H9 (cell line): Measurements from ENCODE around the gene PNLDC1. TPM values are rescaled to one million over a fixed set of nuclear protein-coding genes. Genes with fewer than 3 reads are reported as not detected.

Experiments used
- DNase-seq: peaks from one replicate; pipeline ENCODE4 v3.0.0-alpha.2; 2017
- H2AFZ ChIP-seq: one replicate; pipeline ENCODE4 v1.6.1; 2013; ENCODE audit warnings: mild to moderate bottlenecking, low read length, control low read depth, moderate library complexity
- H2AK5ac ChIP-seq: 2 replicates; pipeline ENCODE4 v1.6.1; 2013; ENCODE audit warnings: low read length, control low read depth, mixed read lengths; ENCODE audit not compliant: insufficient read length
- H2BK120ac ChIP-seq: one replicate; pipeline ENCODE4 v1.6.1; 2013; ENCODE audit warnings: low read depth, mild to moderate bottlenecking, low read length, control low read depth, inconsistent platforms; ENCODE audit not compliant: poor library complexity, severe bottlenecking
- H2BK12ac ChIP-seq: 2 replicates; pipeline ENCODE4 v1.6.1; 2013; ENCODE audit warnings: low read length, control low read depth, mixed read lengths, low read depth; ENCODE audit not compliant: insufficient read length
- H2BK15ac ChIP-seq: 2 replicates; pipeline ENCODE4 v1.6.1; 2013; ENCODE audit warnings: low read depth, low read length, control low read depth
- H2BK20ac ChIP-seq: one replicate; pipeline ENCODE4 v1.6.1; 2013; ENCODE audit warnings: low read depth, mild to moderate bottlenecking, low read length, control low read depth, inconsistent platforms; ENCODE audit not compliant: poor library complexity, severe bottlenecking
- H2BK5ac ChIP-seq: 2 replicates; pipeline ENCODE4 v1.6.1; 2013; ENCODE audit warnings: low read length, control low read depth, mixed read lengths; ENCODE audit not compliant: insufficient read length
- H3K14ac ChIP-seq: 2 replicates; pipeline ENCODE4 v1.6.1; 2013; ENCODE audit warnings: low read length, control low read depth; ENCODE audit not compliant: insufficient read depth
- H3K18ac ChIP-seq: 2 replicates; pipeline ENCODE4 v1.6.1; 2013; ENCODE audit warnings: low read depth, mild to moderate bottlenecking, mixed read lengths, low read length, control low read depth; ENCODE audit not compliant: insufficient read length
- H3K23ac ChIP-seq: 2 replicates; pipeline ENCODE4 v1.6.1; 2013; ENCODE audit warnings: low read length, control low read depth, mixed read lengths, low read depth; ENCODE audit not compliant: insufficient read length
- H3K23me2 ChIP-seq: 2 replicates; pipeline ENCODE4 v1.6.1; 2013; ENCODE audit warnings: low read depth, mild to moderate bottlenecking, mixed read lengths, low read length, control low read depth; ENCODE audit not compliant: insufficient read length, poor library complexity, severe bottlenecking
- H3K27ac ChIP-seq: 2 replicates; pipeline ENCODE4 v1.5.1; 2013; ENCODE audit warnings: low read length, control low read depth, mixed read lengths, low read depth; ENCODE audit not compliant: insufficient read length
- H3K27me3 ChIP-seq: 2 replicates; pipeline ENCODE4 v1.6.1; 2013; ENCODE audit warnings: low read length, control low read depth, inconsistent platforms; ENCODE audit not compliant: insufficient read depth
- H3K4ac ChIP-seq: 2 replicates; pipeline ENCODE4 v1.6.1; 2013; ENCODE audit warnings: low read depth, mild to moderate bottlenecking, control low read depth, inconsistent platforms, low read length, moderate library complexity
- H3K4me1 ChIP-seq: 2 replicates; pipeline ENCODE4 v1.6.1; 2013; ENCODE audit warnings: low read length, control low read depth, inconsistent platforms; ENCODE audit not compliant: insufficient read depth
- H3K4me2 ChIP-seq: 2 replicates; pipeline ENCODE4 v1.6.1; 2013; ENCODE audit warnings: low read length, control low read depth, mixed read lengths; ENCODE audit not compliant: insufficient read length, insufficient read depth
- H3K56ac ChIP-seq: 2 replicates; pipeline ENCODE4 v1.6.1; 2013; ENCODE audit warnings: low read depth, mild to moderate bottlenecking, mixed read lengths, low read length, control low read depth; ENCODE audit not compliant: insufficient read length
- H3K79me1 ChIP-seq: 2 replicates; pipeline ENCODE4 v1.6.1; 2013; ENCODE audit warnings: low read depth, mild to moderate bottlenecking, moderate library complexity, low read length, control low read depth, inconsistent platforms; ENCODE audit not compliant: insufficient read depth, poor library complexity, severe bottlenecking
- H3K79me2 ChIP-seq: 2 replicates; pipeline ENCODE4 v1.6.1; 2013; ENCODE audit warnings: low read length, control low read depth, inconsistent platforms; ENCODE audit not compliant: insufficient read depth
- H3K9ac ChIP-seq: 2 replicates; pipeline ENCODE4 v1.6.1; 2013; ENCODE audit warnings: low read length, control low read depth, mixed read lengths; ENCODE audit not compliant: insufficient read length; ENCODE audit errors: extremely low read depth
- H3K9me3 ChIP-seq: one replicate; pipeline ENCODE4 v1.6.1; 2013; ENCODE audit warnings: low read depth, low read length, inconsistent platforms; ENCODE audit not compliant: control insufficient read depth
- H3T11ph ChIP-seq: one replicate; pipeline ENCODE4 v1.6.1; 2013; ENCODE audit warnings: mild to moderate bottlenecking, low read length, control low read depth, inconsistent platforms
- H4K20me1 ChIP-seq: one replicate; pipeline ENCODE4 v1.6.1; 2013; ENCODE audit not compliant: control insufficient read depth, insufficient read length, insufficient read depth
- H4K5ac ChIP-seq: 2 replicates; pipeline ENCODE4 v1.6.1; 2013; ENCODE audit warnings: low read depth, mild to moderate bottlenecking, mixed read lengths, low read length, control low read depth; ENCODE audit not compliant: insufficient read length
- H4K8ac ChIP-seq: replicated peaks from 2 replicates; pipeline ENCODE4 v1.6.1; 2013; ENCODE audit warnings: low read length, control low read depth, mixed read lengths, low read depth; ENCODE audit not compliant: insufficient read length
- H4K91ac ChIP-seq: 2 replicates; pipeline ENCODE4 v1.6.1; 2013; ENCODE audit warnings: low read depth, mild to moderate bottlenecking, moderate library complexity, mixed read lengths, low read length, control low read depth; ENCODE audit not compliant: insufficient read length
- H3K27ac Mint-ChIP-seq, 3 experiments: 2 replicates in 2 of 3; 3 replicates in 1 of 3; pipeline ENCODE4 v1.8.0; 2020 to 2021; ENCODE audit warnings: mixed read lengths in 3 of 3, mild to moderate bottlenecking in 1 of 3, moderate library complexity in 1 of 3
- H3K27me3 Mint-ChIP-seq: 2 replicates; pipeline ENCODE4 v1.8.0; 2021; ENCODE audit warnings: low read depth, mild to moderate bottlenecking, moderate library complexity, mixed read lengths
- H3K36me3 Mint-ChIP-seq, 3 experiments: 2 replicates in 2 of 3; 3 replicates in 1 of 3; pipeline ENCODE4 v1.8.0; 2020 to 2021; ENCODE audit warnings: low read depth in 3 of 3, mixed read lengths in 3 of 3; ENCODE audit not compliant: insufficient read depth in 1 of 3
- H3K4me1 Mint-ChIP-seq, 2 experiments: 2 replicates each; pipeline ENCODE4 v1.8.0; 2020; ENCODE audit warnings: mixed read lengths in 2 of 2
- H3K4me3 Mint-ChIP-seq, 2 experiments: 2 replicates in 1 of 2; 3 replicates in 1 of 2; pipeline ENCODE4 v1.8.0; 2020 to 2021; ENCODE audit warnings: mild to moderate bottlenecking in 2 of 2, mixed read lengths in 2 of 2, moderate library complexity in 1 of 2
- H3K9me3 Mint-ChIP-seq, 2 experiments: 2 replicates in 1 of 2; 3 replicates in 1 of 2; pipeline ENCODE4 v1.8.0; 2020; ENCODE audit warnings: mild to moderate bottlenecking in 2 of 2, mixed read lengths in 2 of 2, moderate library complexity in 1 of 2
- CTCF ChIP-seq: fragments of 200-600 bp; sonication (generic); conservative IDR thresholded peaks from 3 replicates; pipeline ENCODE4 v1.8.0; 2021; ENCODE audit warnings: antibody characterized with exemption, mild to moderate bottlenecking
- WGBS: extraction: QIAGEN DNeasy Blood & Tissue Kit; methylation state at CpG from one replicate; pipeline ENCODE4 v1.1.7; 2013; ENCODE audit warnings: missing lambda C conversion rate, low lambda C conversion rate, mixed read lengths; ENCODE audit not compliant: insufficient read length; ENCODE audit errors: extremely low coverage; 5-methylcytosine and 5-hydroxymethylcytosine counted together
- total RNA-seq: library from RNA; stranded (reverse); gene quantifications from 2 replicates; pipeline ENCODE4 v1.2.1, GENCODE V29; 2021

PNLDC1 gene
- total RNA-seq, 1 experiment from 2014 or later = not detected

- no peak for DNase-seq
- no CpG with 5 or more reads among the region's 2 CpGs for WGBS
- H3K9me3 Mint-ChIP-seq = no peaks in the 10 kb centered on the region; a peak in 1 of 5 replicates
- peak overlapping the region in 2 of 3 experiments; percentile 71 to 92; a peak in 4 of 7 replicates for H3K27ac Mint-ChIP-seq
- H3K4me1 Mint-ChIP-seq = peaks cover 31 to 32% of the 10 kb centered on the region in 2 experiments
- Histone ChIP-seq H2BK120ac (no peak overlapping the region), H2AFZ (no peak overlapping the region), H3K9ac (no peak overlapping the region), H3K27ac (peak overlapping the region; percentile 29), H2BK12ac (no peak overlapping the region), H3K23me2 (peaks cover 15% of the 10 kb centered on the region), H2BK20ac (no peak overlapping the region), H3T11ph (no peak overlapping the region), H4K5ac (no peak overlapping the region), H4K8ac (no peak overlapping the region), H2AK5ac (no peak overlapping the region), H3K23ac (no peak overlapping the region), H3K9me3 (no peaks in the 10 kb centered on the region), H3K79me1 (peaks cover 3% of the 10 kb centered on the region), H3K56ac (no peak overlapping the region), H3K18ac (no peak overlapping the region), H4K20me1 (peaks cover 2% of the 10 kb centered on the region), H2BK15ac (no peak overlapping the region), H3K4ac (no peak overlapping the region), H3K4me2 (no peak overlapping the region), H2BK5ac (no peak overlapping the region), H3K27me3 (no peaks in the 10 kb centered on the region; the same call in 1 of the 2 replicates), H3K79me2 (peaks cover 3% of the 10 kb centered on the region; the same call in 1 of the 2 replicates), H4K91ac (no peak overlapping the region), H3K14ac (no peak overlapping the region), H3K4me1 (peaks cover 2% of the 10 kb centered on the region; the same call in 1 of the 2 replicates)
- peaks cover 42 to 60% (median 59%) of the 10 kb centered on the region in 3 experiments for H3K36me3 Mint-ChIP-seq
- TF ChIP-seq CTCF = no peak
- peak overlapping the region in 1 of 2 experiments; percentile 36; a peak in 1 of 5 replicates for H3K4me3 Mint-ChIP-seq
- H3K27me3 Mint-ChIP-seq = no peaks in the 10 kb centered on the region
Observed at GRCh38 chr6:159759645-159760044, 40.4 kb upstream of the PNLDC1 start.
